Measurements from ENCODE around the gene TPM3. TPM values are rescaled to one million over a fixed set of nuclear protein-coding genes. Genes with fewer than 3 reads are reported as not detected.

Gene TPM3
- total and polyA plus RNA-seq, 7 donors: 68.1 to 456 (median 175) TPM

DNA sequence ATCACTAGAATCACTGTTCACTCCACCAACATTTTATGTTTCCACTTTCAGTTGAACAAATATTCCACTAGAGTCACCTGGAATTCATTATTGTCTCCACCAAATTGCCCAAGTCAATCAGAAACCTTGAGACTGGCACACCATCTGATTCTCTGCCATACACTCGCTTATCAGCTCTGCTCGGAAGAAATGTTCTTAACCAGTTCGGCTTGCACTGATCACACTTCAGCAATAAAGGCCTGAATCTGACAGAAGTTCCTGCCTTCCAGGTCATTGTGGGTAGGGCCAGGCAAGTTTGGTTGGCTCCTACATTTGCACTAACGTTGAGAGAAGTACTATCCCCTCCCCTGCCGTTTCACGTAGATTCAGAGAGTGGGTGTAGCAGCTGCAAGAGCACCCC, 10.0 kb downstream of the TPM3 start:
- H3K4me1 ChIP-seq: peaks cover 0 to 59% (median 53%) of the 10 kb centered on the region in 4 donors
- DNase-seq: no peak
- TF ChIP-seq POLR2AphosphoS5 (IDR thresholded peaks at IDR 0.05) (peak in 1 of 4 donors; percentile 4), EP300 (IDR thresholded peaks at IDR 0.05) (no peak)
- H3K27me3 ChIP-seq: no peaks in the 10 kb centered on the region
- H3K27ac ChIP-seq: peak overlapping the region; percentile 90 to 93 (median 90)
- no peaks in the 10 kb centered on the region for H3K9me3 ChIP-seq
- H3K36me3 ChIP-seq: no peaks in the 10 kb centered on the region
- 0% methylated on average over 6 of the region's 6 CpGs for WGBS, 2 donors
- intact Hi-C loops (cut with DNase I): loop anchor here (2.0 kb wide), 1 partner anchor 39 kb away; the partner anchor contains the start of gene UBAP2L
- H3K4me3 ChIP-seq: peak overlapping the region; percentile 78 to 94 (median 81)

DNA sequence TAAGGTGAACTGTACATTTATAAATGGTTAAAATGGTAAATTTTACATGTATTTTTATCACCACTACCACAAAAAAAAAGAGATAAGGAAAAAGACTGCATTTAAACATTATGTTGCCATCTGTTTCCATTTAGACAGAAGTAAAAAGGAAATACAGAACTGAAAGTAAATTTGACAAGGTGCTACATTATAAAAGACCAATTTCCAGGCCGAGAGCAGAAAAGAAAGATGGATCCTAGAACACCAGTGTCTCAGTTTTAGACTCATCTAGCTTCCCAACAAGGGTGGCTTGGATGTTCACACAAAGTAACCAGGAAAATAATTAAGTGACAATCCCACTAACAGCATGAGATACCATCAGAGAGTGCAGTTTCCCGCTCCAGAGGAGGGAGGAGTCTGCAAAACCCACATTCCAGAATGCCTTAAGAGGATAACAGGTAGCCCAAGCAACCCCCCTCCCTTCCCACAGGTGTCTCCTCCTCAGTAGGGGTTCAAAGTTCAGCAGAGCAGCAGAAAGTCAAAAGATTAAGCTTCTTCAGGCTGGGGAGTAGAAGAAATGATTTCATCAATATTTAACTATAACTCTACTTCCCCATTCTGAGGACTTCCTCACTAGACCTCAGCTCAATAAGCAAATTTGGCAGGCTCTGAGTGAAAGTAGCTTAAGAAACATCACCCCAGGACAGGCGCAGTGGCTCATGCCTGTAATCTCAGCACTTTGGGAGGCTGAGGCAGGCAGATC, 11.8 kb downstream of the TPM3 start:
- H3K27me3 ChIP-seq: no peaks in the 10 kb centered on the region
- no peaks in the 10 kb centered on the region for H3K9me3 ChIP-seq
- TF ChIP-seq POLR2AphosphoS5 (IDR thresholded peaks at IDR 0.05) (no peak), EP300 (IDR thresholded peaks at IDR 0.05) (no peak), POLR2A (IDR thresholded peaks at IDR 0.05) (no peak)
- TF ChIP-seq, protein P1, sequence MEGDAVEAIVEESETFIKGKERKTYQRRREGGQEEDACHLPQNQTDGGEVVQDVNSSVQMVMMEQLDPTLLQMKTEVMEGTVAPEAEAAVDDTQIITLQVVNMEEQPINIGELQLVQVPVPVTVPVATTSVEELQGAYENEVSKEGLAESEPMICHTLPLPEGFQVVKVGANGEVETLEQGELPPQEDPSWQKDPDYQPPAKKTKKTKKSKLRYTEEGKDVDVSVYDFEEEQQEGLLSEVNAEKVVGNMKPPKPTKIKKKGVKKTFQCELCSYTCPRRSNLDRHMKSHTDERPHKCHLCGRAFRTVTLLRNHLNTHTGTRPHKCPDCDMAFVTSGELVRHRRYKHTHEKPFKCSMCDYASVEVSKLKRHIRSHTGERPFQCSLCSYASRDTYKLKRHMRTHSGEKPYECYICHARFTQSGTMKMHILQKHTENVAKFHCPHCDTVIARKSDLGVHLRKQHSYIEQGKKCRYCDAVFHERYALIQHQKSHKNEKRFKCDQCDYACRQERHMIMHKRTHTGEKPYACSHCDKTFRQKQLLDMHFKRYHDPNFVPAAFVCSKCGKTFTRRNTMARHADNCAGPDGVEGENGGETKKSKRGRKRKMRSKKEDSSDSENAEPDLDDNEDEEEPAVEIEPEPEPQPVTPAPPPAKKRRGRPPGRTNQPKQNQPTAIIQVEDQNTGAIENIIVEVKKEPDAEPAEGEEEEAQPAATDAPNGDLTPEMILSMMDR (IDR thresholded peaks at IDR 0.05): no peak
- H3K4me1 ChIP-seq: peaks cover 0 to 76% (median 65%) of the 10 kb centered on the region in 4 donors
- H3K27ac ChIP-seq: peak overlapping the region in 2 of 4 donors; percentile 10 to 25
- 28 to 40% methylated on average over 3 of the region's 3 CpGs for WGBS, 2 donors
- no peak overlapping the region for H3K4me3 ChIP-seq
- intact Hi-C loops (cut with DNase I): no loop called here
- no peak for DNase-seq
- H3K36me3 ChIP-seq: peaks cover 0 to 7% (median 6%) of the 10 kb centered on the region in 4 donors

DNA sequence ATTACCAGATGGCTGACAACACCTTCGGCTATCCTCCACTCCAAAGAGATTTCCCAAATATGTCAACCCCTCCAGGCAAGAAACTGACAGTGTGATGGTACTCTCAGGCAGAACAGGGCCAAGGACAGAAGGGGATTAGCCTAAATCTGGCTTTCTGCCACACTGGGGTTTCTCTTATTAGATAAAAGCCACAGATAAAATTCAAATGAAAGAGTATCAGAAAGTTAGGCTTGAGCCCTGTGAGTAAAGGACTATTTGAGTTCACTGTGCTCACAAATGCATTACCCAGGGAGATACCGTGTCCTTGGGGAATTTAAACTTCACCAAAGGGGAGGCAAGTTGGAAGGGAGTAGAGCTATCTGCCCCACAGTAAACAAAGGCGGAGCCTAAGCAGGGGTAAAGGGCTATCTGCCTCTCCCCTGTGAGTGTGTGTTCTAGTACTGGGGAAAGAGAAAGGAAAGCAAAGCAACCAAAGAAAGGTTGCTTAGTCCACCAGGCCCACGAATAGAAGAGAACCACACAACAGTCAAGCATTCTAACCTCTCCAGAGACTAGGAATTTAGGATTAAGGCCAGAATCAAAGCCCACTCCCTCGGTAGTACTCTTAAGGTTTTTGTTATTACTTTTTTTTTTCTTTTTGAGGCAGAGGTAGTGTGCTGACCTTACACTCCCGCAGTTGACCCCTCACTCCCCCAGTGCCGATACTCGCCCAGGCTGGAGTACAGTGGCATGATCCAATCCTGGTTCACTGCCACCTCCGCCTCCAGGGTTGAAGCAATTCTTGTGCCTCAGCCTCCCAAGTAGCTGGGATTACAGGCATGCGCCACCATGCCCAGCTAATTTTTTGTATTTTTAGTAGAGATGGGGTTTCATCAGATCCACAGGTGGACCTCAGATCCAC, 12.7 kb downstream of the TPM3 start:
- intact Hi-C loops (cut with DNase I): no loop called here
- H3K27ac ChIP-seq: peak overlapping the region in 1 of 4 donors; percentile 5
- DNase-seq: no peak
- H3K4me3 ChIP-seq: no peak overlapping the region
- TF ChIP-seq, protein P1 (IDR thresholded peaks at IDR 0.05): no peak
- TF ChIP-seq POLR2AphosphoS5 (IDR thresholded peaks at IDR 0.05) (no peak), POLR2A (IDR thresholded peaks at IDR 0.05) (no peak), EP300 (IDR thresholded peaks at IDR 0.05) (no peak)
- peaks cover 0 to 76% (median 65%) of the 10 kb centered on the region in 4 donors for H3K4me1 ChIP-seq
- no peaks in the 10 kb centered on the region for H3K9me3 ChIP-seq
- H3K27me3 ChIP-seq: no peaks in the 10 kb centered on the region
- H3K36me3 ChIP-seq: peaks cover 0 to 16% (median 6%) of the 10 kb centered on the region in 4 donors
- WGBS, 2 donors: 41 to 64% methylated on average over 10 of the region's 10 CpGs

DNA sequence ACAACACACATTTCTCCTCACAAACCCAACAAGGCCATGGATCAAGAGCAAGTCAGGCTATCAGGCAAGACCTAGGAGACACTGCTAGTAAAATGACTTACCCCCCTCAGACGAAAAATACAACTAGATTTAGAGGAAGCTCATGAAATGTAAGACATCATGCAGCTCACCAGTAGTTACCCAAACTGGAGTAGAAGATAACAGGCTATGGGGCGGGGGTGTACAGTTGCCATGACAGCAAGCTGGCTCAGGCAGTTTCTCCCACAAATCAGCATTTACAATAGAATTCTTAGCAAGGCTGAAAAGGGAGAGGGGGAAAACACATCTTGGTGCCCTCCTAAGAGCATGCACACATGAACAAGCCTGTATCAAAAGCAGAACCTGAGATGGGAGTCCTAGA, 13.9 kb downstream of the TPM3 start:
- H3K27ac ChIP-seq: peak overlapping the region in 1 of 4 donors; percentile 16
- 41 to 57% methylated on average over 2 of the region's 2 CpGs for WGBS, 2 donors

More for the DNA sequence above, 13.9 kb downstream of the TPM3 start:
- intact Hi-C loops (cut with DNase I): no loop called here
- Histone ChIP-seq H3K4me3 (no peak overlapping the region), H3K36me3 (peaks cover 2 to 27% (median 7%) of the 10 kb centered on the region in 4 donors), H3K9me3 (no peaks in the 10 kb centered on the region), H3K4me1 (peaks cover 0 to 70% (median 63%) of the 10 kb centered on the region in 4 donors), H3K27me3 (no peaks in the 10 kb centered on the region)
- TF ChIP-seq EP300 (IDR thresholded peaks at IDR 0.05): no peak
- TF ChIP-seq, protein P1 (IDR thresholded peaks at IDR 0.05): no peak
- TF ChIP-seq POLR2A (IDR thresholded peaks at IDR 0.05): no peak
- no peak for TF ChIP-seq POLR2AphosphoS5 (IDR thresholded peaks at IDR 0.05)
- DNase-seq: no peak

Measured in sigmoid colon (tissue), 7 donors.